Measurements from ENCODE around the gene PYCARD. TPM values are rescaled to one million over a fixed set of nuclear protein-coding genes. Genes with fewer than 3 reads are reported as not detected.

PYCARD gene
- total and polyA plus RNA-seq, 9 of the 15 experiments (the other 6 are each of a cell fraction or from before 2014, with no cell fraction given), result 1.3 to 28.4 (median 6.0) TPM

- no peak for TF ChIP-seq ZNF512 (tag; IDR thresholded peaks at IDR 0.05)
- TF ChIP-seq MAFK (IDR thresholded peaks at IDR 0.05; ENCODE audit: low read length), result 0 out of 2 replicates have a peak, but pooled peaks have one; percentile 44
- TF ChIP-seq THRAP3 (IDR thresholded peaks at IDR 0.05; ENCODE audit: borderline replicate concordance), result no peak
- no peak for TF ChIP-seq SMARCA4 (IDR thresholded peaks at IDR 0.05)
- TF ChIP-seq TCF7L2 (IDR thresholded peaks at IDR 0.05; ENCODE audit: low read depth, low read length), result peak; percentile 98
- TF ChIP-seq FOXA3 (CRISPR knock-in tag; conservative IDR thresholded peaks at IDR 0.05 in 1 of 2, IDR thresholded peaks at IDR 0.05 in 1 of 2), result peak in 1 of 2 experiments; percentile 57; a peak in 1 of 4 replicates
- no peak for TF ChIP-seq RFX1 (IDR thresholded peaks at IDR 0.05)
- TF ChIP-seq ZNF444 (CRISPR knock-in tag; IDR thresholded peaks at IDR 0.05), result no peak
- TF ChIP-seq ZNF551 (CRISPR knock-in tag; IDR thresholded peaks at IDR 0.05), result no peak
- TF ChIP-seq COPS2 (conservative IDR thresholded peaks at IDR 0.05), result no peak
- TF ChIP-seq FIP1L1 (IDR thresholded peaks at IDR 0.05; ENCODE audit: low read depth, low read length, poor library complexity, severe bottlenecking), result peak; percentile 99
- no peak for TF ChIP-seq RAD51 (IDR thresholded peaks at IDR 0.05; ENCODE audit: borderline replicate concordance, low read depth)
- TF ChIP-seq PHB (CRISPR knock-in tag; IDR thresholded peaks at IDR 0.05), result peak; percentile 80
- peak; percentile 99 for TF ChIP-seq GTF2E2 (tag; IDR thresholded peaks at IDR 0.05)
- TF ChIP-seq SMAD2 (IDR thresholded peaks at IDR 0.05; ENCODE audit: low read depth, low read length), result no peak
- peak; percentile 90 for TF ChIP-seq ZNF282 (CRISPR knock-in tag; IDR thresholded peaks at IDR 0.05)
- TF ChIP-seq MIER1 (IDR thresholded peaks at IDR 0.05; ENCODE audit: low read depth), result peak; percentile 57; the same call in 1 of the 2 replicates
- TF ChIP-seq TFE3 (CRISPR knock-in tag; IDR thresholded peaks at IDR 0.05), result peak; percentile 3; the same call in 1 of the 2 replicates
- TF ChIP-seq PTTG1 (tag; IDR thresholded peaks at IDR 0.05; ENCODE audit: low read depth), result no peak
- TF ChIP-seq BCL6 (CRISPR knock-in tag; IDR thresholded peaks at IDR 0.05), result no peak
- no peak for TF ChIP-seq ARHGAP35 (IDR thresholded peaks at IDR 0.05; ENCODE audit: partially characterized antibody)
- TF ChIP-seq MTA3 (IDR thresholded peaks at IDR 0.05; ENCODE audit: borderline replicate concordance), result peak; percentile 100
- 0 out of 2 replicates have a peak, but pooled peaks have one; percentile 16 for TF ChIP-seq ZNF124 (CRISPR knock-in tag; IDR thresholded peaks at IDR 0.05)
- TF ChIP-seq BRF1 (IDR thresholded peaks at IDR 0.05; ENCODE audit: borderline replicate concordance, extremely low read depth, insufficient read length), result no peak
- TF ChIP-seq PPARD (CRISPR knock-in tag; IDR thresholded peaks at IDR 0.05), result no peak
- peak; percentile 66 for TF ChIP-seq KLF1 (tag; IDR thresholded peaks at IDR 0.05)
- TF ChIP-seq, protein P1, sequence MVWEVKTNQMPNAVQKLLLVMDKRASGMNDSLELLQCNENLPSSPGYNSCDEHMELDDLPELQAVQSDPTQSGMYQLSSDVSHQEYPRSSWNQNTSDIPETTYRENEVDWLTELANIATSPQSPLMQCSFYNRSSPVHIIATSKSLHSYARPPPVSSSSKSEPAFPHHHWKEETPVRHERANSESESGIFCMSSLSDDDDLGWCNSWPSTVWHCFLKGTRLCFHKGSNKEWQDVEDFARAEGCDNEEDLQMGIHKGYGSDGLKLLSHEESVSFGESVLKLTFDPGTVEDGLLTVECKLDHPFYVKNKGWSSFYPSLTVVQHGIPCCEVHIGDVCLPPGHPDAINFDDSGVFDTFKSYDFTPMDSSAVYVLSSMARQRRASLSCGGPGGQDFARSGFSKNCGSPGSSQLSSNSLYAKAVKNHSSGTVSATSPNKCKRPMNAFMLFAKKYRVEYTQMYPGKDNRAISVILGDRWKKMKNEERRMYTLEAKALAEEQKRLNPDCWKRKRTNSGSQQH (CRISPR knock-in tag; IDR thresholded peaks at IDR 0.05), result no peak; the same call in none of the 2 replicates
These were observed 22.7 kb downstream of the PYCARD start, which contains the start of gene FUS (continued) for GRCh38 chr16:31179747-31180459.

Measured in K562 (cell line).